ENCODE measurements around the gene NR1H4. TPM values are rescaled to one million over a fixed set of nuclear protein-coding genes. Genes with fewer than 3 reads are reported as not detected.
A peak's percentile ranks its signal among the peaks of the same experiment; 100 is the strongest.
"Not testable (repeated sequence)": the region's sequence is repeated elsewhere in the genome, so short reads cannot be mapped to it uniquely, and the experiment has no call there.

The NR1H4 gene
- total RNA-seq, 4 donors from 2014 or later: 0.13 TPM; not detected in 3

DNA sequence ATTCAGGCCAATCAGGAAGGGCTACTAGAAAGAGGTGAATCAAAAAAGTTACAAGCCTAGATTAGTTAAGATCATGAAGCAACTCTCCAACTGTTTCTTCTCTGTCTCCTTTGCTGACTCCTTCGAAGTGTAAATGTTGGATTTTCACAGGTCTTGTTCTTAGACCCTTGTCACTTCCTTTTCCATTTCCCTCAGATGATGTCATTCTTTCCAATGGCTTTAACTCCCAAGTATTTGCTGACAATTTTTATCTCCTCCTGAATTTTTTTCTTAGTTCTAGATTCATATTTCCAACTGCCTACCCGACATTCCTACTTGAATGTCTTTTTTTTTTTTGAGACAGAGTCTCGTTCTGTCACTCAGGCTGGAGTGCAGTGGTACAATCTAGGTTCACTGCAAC, 110.6 kb downstream of the NR1H4 start:
- Histone ChIP-seq H3K27me3 (no peaks in the 10 kb centered on the region), H3K4me1 (no peaks in the 10 kb centered on the region), H3K9me3 (peaks cover 0 to 15% (median 13%) of the 10 kb centered on the region in 4 donors), H3K27ac (replicated peaks in 1 of 4) (no peak overlapping the region), H3K4me3 (no peak overlapping the region), H3K36me3 (no peaks in the 10 kb centered on the region)
- TF ChIP-seq EP300 (IDR thresholded peaks at IDR 0.05) (no peak), POLR2A (IDR thresholded peaks at IDR 0.05; ENCODE audit: low read depth) (no peak), POLR2AphosphoS5 (IDR thresholded peaks at IDR 0.05) (no peak)
- TF ChIP-seq, protein P1, sequence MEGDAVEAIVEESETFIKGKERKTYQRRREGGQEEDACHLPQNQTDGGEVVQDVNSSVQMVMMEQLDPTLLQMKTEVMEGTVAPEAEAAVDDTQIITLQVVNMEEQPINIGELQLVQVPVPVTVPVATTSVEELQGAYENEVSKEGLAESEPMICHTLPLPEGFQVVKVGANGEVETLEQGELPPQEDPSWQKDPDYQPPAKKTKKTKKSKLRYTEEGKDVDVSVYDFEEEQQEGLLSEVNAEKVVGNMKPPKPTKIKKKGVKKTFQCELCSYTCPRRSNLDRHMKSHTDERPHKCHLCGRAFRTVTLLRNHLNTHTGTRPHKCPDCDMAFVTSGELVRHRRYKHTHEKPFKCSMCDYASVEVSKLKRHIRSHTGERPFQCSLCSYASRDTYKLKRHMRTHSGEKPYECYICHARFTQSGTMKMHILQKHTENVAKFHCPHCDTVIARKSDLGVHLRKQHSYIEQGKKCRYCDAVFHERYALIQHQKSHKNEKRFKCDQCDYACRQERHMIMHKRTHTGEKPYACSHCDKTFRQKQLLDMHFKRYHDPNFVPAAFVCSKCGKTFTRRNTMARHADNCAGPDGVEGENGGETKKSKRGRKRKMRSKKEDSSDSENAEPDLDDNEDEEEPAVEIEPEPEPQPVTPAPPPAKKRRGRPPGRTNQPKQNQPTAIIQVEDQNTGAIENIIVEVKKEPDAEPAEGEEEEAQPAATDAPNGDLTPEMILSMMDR (IDR thresholded peaks at IDR 0.05): no peak
- intact Hi-C loops (cut with DNase I): no loop called here
- WGBS: 82% methylated on average over 3 of the region's 3 CpGs
- no peak for DNase-seq (ENCODE audit: extremely low spot score)

DNA sequence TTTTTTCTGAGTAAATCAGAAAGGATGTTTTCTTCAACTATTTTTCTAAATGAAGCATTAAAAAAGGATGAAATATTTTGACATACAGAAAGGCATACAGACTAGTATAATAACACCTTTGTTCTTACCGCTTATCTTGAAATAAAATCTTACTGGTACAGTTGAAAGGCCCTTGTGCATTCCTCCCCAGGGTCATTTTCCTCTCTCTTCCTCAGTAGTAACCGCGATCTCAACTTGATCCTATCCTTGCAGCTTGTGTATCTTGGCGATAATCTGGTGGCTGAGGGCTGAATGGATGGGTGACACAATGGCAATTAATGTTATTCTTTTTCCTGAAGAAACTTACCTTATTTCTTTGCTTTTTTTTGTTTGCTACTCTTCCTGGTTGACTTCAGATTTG, 118.3 kb downstream of the NR1H4 start:
- Histone ChIP-seq H3K36me3 (no peaks in the 10 kb centered on the region), H3K4me3 (no peak overlapping the region), H3K4me1 (no peaks in the 10 kb centered on the region), H3K27ac (replicated peaks in 1 of 4) (no peak overlapping the region), H3K9me3 (peaks cover 0 to 15% (median 13%) of the 10 kb centered on the region in 4 donors), H3K27me3 (no peaks in the 10 kb centered on the region)
- no peak for TF ChIP-seq POLR2AphosphoS5 (IDR thresholded peaks at IDR 0.05)
- TF ChIP-seq, protein P1 (IDR thresholded peaks at IDR 0.05): no peak
- no peak for TF ChIP-seq POLR2A (IDR thresholded peaks at IDR 0.05; ENCODE audit: low read depth)
- intact Hi-C loops (cut with DNase I): no loop called here
- no peak for DNase-seq (ENCODE audit: extremely low spot score)
- WGBS: 93% methylated on average over 4 of the region's 4 CpGs

DNA sequence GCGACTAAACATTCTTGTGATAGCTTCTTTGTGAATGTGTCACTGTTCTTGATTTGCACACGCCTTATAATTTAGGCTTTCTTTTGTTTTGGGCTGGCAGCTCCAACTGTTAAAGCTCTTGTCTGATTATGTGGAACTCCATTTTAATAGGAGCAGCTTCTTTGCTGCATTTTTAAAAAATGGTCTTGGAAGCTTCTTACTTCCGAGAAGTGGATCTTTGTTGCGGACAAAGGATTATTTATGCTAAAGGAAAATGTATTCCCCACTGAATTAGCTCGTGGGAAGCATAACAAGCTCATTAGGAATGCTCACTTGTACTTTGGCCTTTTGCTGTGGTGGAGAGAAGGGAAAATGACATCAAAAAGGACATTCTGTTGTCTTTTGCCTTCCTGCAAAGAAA, 119.8 kb downstream of the NR1H4 start:
- DNase-seq (ENCODE audit: extremely low spot score): no peak
- H3K4me3 ChIP-seq: peak overlapping the region in 2 of 4 donors; percentile 0 to 2
- no peaks in the 10 kb centered on the region for H3K4me1 ChIP-seq
- WGBS: 42% methylated on average over 5 of the region's 5 CpGs
- H3K27ac ChIP-seq (replicated peaks in 1 of 4): no peak overlapping the region
- H3K27me3 ChIP-seq: no peaks in the 10 kb centered on the region
- intact Hi-C loops (cut with DNase I): no loop called here
- TF ChIP-seq POLR2AphosphoS5 (IDR thresholded peaks at IDR 0.05): no peak
- TF ChIP-seq, protein P1 (IDR thresholded peaks at IDR 0.05): no peak
- no peak for TF ChIP-seq EP300 (IDR thresholded peaks at IDR 0.05)
- TF ChIP-seq POLR2A (IDR thresholded peaks at IDR 0.05; ENCODE audit: low read depth): no peak
- H3K36me3 ChIP-seq: no peaks in the 10 kb centered on the region
- H3K9me3 ChIP-seq: peaks cover 0 to 8% (median 7%) of the 10 kb centered on the region in 4 donors

DNA sequence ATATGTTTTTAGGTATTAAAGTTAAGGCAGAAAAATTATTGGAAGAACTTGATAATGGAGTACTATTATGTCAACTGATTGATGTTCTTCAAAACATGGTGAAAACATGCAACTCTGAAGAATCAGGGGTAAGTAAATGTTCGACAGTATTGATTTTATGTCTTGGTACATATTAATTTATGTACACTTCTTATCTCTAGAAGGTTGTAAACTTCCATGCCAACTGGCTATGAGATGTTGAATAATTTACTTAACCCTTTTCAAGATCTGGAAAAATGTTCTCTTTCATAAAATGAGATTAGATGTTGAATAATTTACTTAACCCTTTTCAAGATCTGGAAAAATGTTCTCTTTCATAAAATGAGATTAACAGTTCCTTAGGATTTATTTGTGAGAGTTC, 128.0 kb downstream of the NR1H4 start:
- DNase-seq (ENCODE audit: extremely low spot score): no peak
- Histone ChIP-seq H3K27me3 (no peaks in the 10 kb centered on the region), H3K27ac (replicated peaks in 1 of 4) (no peak overlapping the region), H3K4me1 (no peaks in the 10 kb centered on the region), H3K36me3 (no peaks in the 10 kb centered on the region), H3K4me3 (no peak overlapping the region), H3K9me3 (no peaks in the 10 kb centered on the region)
- intact Hi-C loops (cut with DNase I): no loop called here
- TF ChIP-seq POLR2AphosphoS5 (IDR thresholded peaks at IDR 0.05): no peak
- no peak for TF ChIP-seq POLR2A (IDR thresholded peaks at IDR 0.05; ENCODE audit: low read depth)
- TF ChIP-seq, protein P1 (IDR thresholded peaks at IDR 0.05): no peak
- no peak for TF ChIP-seq EP300 (IDR thresholded peaks at IDR 0.05)
- WGBS: 96% methylated on average over 1 of the region's 1 CpG

DNA sequence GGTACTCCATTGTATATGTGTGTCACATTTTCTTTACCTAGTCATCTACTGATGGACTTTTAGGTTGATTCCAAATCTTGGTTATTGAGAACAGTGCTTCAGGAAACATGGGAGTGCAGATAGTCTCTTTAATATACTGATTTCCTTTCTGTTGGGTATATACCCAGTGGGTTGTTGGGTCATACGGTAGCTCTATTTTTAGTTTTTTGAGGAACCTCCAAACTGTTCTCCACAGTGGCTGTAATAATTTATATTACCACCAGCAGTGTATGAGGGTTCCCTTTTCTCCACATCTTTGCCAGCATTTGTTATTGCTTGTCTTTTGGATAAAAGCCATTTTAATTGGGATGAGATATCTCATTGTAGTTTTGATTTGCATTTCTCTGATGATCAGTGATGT, 129.3 kb downstream of the NR1H4 start:
- intact Hi-C loops (cut with DNase I): not testable (repeated sequence)

More for the DNA sequence above, 129.3 kb downstream of the NR1H4 start:
- not testable (repeated sequence) for H3K9me3 ChIP-seq; H3K4me3 ChIP-seq; DNase-seq (ENCODE audit: extremely low spot score); H3K36me3 ChIP-seq; H3K4me1 ChIP-seq; H3K27ac ChIP-seq (replicated peaks in 1 of 4); H3K27me3 ChIP-seq
- WGBS: 75% methylated on average over 1 of the region's 1 CpG
